Ishikawa (cell line): ENCODE data around the gene MAGI1.

Experiments used
- CEBPB ChIP-seq: IDR thresholded peaks from 2 replicates; pipeline ENCODE4 v1.6.1; 2012
- CREB1 ChIP-seq: IDR thresholded peaks from 2 replicates; pipeline ENCODE4 v1.6.1; 2012; ENCODE audit warnings: low read depth
- EGR1 ChIP-seq: IDR thresholded peaks from 2 replicates; pipeline ENCODE4 v1.6.1; 2012
- EP300 ChIP-seq: IDR thresholded peaks from 2 replicates; pipeline ENCODE4 v1.6.1; 2012; ENCODE audit warnings: borderline replicate concordance
- FOXM1 ChIP-seq: IDR thresholded peaks from 2 replicates; pipeline ENCODE4 v1.6.1; 2012; ENCODE audit warnings: low read depth, borderline replicate concordance
- NFIC ChIP-seq: IDR thresholded peaks from 2 replicates; pipeline ENCODE4 v1.6.1; 2012
- RAD21 ChIP-seq: IDR thresholded peaks from 2 replicates; pipeline ENCODE4 v1.6.1; 2012; ENCODE audit warnings: low read depth
- TAF1 ChIP-seq: IDR thresholded peaks from 2 replicates; pipeline ENCODE4 v1.6.1; 2012; ENCODE audit warnings: low read depth, mild to moderate bottlenecking
- TCF12 ChIP-seq: IDR thresholded peaks from 2 replicates; pipeline ENCODE4 v1.6.1; 2012; ENCODE audit warnings: low read depth
- TEAD4 ChIP-seq: IDR thresholded peaks from 2 replicates; pipeline ENCODE4 v1.6.1; 2012
- YY1 ChIP-seq: IDR thresholded peaks from 2 replicates; pipeline ENCODE4 v1.6.1; 2012; ENCODE audit warnings: low read depth
- ZBTB7A ChIP-seq: IDR thresholded peaks from 2 replicates; pipeline ENCODE4 v1.6.1; 2012; ENCODE audit warnings: low read depth
- TF ChIP-seq, protein P1 (sequence below): IDR thresholded peaks from 2 replicates; pipeline ENCODE4 v1.6.1; 2012
- TF ChIP-seq, protein P2 (sequence below): IDR thresholded peaks from 2 replicates; pipeline ENCODE4 v1.6.1; 2012
- TF ChIP-seq, protein P3 (sequence below): IDR thresholded peaks from 2 replicates; pipeline ENCODE4 v1.6.1; 2012; ENCODE audit warnings: low read depth, mild to moderate bottlenecking

The MAGI1 gene

DNA sequence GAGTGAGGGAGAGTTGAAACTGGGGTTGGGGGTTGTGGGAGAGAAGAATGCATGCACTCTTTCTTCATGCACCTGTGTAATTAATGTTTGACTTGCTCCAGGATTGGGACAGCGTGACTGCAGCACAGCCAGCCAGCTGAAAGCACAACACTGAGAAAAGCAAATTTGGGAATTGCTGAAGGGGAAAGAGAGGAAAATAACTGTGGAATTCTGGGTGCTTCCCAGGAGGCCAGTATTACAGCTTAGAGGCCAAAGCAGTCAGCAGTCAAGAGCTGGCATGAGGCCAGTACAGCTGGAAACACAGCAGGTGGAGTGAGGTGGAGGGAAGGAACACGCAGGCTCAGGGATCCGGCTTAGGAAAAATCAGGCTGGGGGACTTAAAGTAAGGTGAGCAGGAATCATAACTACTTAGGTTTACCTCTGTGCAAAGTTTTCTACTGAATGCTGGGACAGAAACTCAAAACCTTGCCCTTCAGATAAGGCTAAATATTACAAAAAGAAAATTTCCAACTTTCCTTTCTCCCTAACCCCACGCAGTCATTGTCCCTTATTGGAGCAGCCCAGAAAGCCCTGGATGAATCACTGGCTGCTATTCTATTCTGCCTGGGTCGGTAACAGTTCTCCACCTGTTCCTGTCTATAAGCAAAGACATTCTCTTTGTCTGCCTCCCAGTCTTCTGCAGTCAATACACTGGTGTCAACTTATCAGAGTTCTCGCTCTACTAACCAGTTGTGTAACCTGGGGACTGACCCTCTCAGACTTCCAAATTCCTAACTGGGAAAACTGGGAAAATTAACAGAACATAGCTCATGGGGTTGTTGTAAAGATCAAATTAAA is 167.2 kb downstream of the MAGI1 start:
- TF ChIP-seq, protein P1, sequence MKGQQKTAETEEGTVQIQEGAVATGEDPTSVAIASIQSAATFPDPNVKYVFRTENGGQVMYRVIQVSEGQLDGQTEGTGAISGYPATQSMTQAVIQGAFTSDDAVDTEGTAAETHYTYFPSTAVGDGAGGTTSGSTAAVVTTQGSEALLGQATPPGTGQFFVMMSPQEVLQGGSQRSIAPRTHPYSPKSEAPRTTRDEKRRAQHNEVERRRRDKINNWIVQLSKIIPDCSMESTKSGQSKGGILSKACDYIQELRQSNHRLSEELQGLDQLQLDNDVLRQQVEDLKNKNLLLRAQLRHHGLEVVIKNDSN, result no peak
- TF ChIP-seq CEBPB (no peak), ZBTB7A (no peak), EGR1 (no peak), TAF1 (no peak), NFIC (peak; percentile 93), TCF12 (peak; percentile 60), TEAD4 (peak; percentile 28; the same call in 1 of the 2 replicates)
- TF ChIP-seq, protein P2, sequence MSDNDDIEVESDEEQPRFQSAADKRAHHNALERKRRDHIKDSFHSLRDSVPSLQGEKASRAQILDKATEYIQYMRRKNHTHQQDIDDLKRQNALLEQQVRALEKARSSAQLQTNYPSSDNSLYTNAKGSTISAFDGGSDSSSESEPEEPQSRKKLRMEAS, result peak; percentile 35; the same call in 1 of the 2 replicates

- TF ChIP-seq, protein P2, result no peak
- TF ChIP-seq ZBTB7A (no peak), TEAD4 (no peak), TCF12 (no peak), YY1 (no peak), NFIC (no peak), CEBPB (no peak), TAF1 (no peak), FOXM1 (no peak)
- TF ChIP-seq, protein P3, sequence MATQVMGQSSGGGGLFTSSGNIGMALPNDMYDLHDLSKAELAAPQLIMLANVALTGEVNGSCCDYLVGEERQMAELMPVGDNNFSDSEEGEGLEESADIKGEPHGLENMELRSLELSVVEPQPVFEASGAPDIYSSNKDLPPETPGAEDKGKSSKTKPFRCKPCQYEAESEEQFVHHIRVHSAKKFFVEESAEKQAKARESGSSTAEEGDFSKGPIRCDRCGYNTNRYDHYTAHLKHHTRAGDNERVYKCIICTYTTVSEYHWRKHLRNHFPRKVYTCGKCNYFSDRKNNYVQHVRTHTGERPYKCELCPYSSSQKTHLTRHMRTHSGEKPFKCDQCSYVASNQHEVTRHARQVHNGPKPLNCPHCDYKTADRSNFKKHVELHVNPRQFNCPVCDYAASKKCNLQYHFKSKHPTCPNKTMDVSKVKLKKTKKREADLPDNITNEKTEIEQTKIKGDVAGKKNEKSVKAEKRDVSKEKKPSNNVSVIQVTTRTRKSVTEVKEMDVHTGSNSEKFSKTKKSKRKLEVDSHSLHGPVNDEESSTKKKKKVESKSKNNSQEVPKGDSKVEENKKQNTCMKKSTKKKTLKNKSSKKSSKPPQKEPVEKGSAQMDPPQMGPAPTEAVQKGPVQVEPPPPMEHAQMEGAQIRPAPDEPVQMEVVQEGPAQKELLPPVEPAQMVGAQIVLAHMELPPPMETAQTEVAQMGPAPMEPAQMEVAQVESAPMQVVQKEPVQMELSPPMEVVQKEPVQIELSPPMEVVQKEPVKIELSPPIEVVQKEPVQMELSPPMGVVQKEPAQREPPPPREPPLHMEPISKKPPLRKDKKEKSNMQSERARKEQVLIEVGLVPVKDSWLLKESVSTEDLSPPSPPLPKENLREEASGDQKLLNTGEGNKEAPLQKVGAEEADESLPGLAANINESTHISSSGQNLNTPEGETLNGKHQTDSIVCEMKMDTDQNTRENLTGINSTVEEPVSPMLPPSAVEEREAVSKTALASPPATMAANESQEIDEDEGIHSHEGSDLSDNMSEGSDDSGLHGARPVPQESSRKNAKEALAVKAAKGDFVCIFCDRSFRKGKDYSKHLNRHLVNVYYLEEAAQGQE, result no peak
- TF ChIP-seq, protein P1, result no peak
Observed at GRCh38 chr3:65869798-65870197, 168.9 kb downstream of the MAGI1 start.

GRCh38 chr3:65867463-65868210 is 171.1 kb downstream of the MAGI1 start:
- TF ChIP-seq, protein P1, result no peak
- TF ChIP-seq CEBPB (no peak), NFIC (no peak), EGR1 (no peak), CREB1 (no peak)
- TF ChIP-seq, protein P3, result no peak

GRCh38 chr3:65864357-65864904 is 174.3 kb downstream of the MAGI1 start:
- TF ChIP-seq EGR1, result no peak

DNA sequence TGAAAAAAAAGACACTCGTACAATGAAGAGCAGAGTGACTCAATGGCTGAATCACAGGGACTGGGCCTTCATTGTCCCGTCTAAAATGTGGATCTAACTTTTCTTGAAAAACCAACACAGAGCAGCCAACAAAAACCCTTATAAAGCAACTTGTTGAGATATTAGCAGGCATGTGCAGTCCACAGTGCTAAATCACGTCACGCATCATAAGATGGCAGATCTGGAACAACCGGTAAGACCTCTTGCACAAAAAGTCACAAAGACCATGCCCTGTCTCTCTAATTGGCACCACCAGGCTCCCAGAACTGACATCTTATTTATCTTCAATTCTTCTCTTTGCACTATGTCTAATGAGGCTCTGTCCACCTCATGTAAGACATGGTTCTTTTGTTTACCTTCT is 177.0 kb downstream of the MAGI1 start:
- TF ChIP-seq YY1, result 0 out of 2 replicates have a peak, but pooled peaks have one; percentile 15
- TF ChIP-seq, protein P3, result peak; percentile 20; the same call in 1 of the 2 replicates
- TF ChIP-seq RAD21, result no peak
- TF ChIP-seq, protein P2, result peak; percentile 42
- peak; percentile 23; the same call in 1 of the 2 replicates for TF ChIP-seq EP300
